HepG2 (cell line): ENCODE measurements around the gene ESR1. TPM values are rescaled to one million over a fixed set of nuclear protein-coding genes. Genes with fewer than 3 reads are reported as not detected.

Source experiments
- DDIT3 ChIP-seq: sonication (generic); formaldehyde crosslinking; IDR thresholded peaks from 2 replicates; pipeline ENCODE4 v1.4.0; 2020; ENCODE audit warnings: mild to moderate bottlenecking, missing genetic modification reagents
- FOXP1 ChIP-seq, 2 experiments: fragments of 450-650 bp in 1 of 2; IDR thresholded peaks; 2 replicates each; pipeline ENCODE4 v1.6.1; 2017 to 2018; ENCODE audit warnings: antibody characterized with exemption in 1 of 2
- MBNL3 ChIP-seq: fragments of 250-450 bp; sonication (Bioruptor Pico); conservative IDR thresholded peaks from 2 replicates; pipeline ENCODE4 v1.8.0; 2022; ENCODE audit warnings: mild to moderate bottlenecking, inconsistent platforms
- POLR2AphosphoS2 ChIP-seq: IDR thresholded peaks from 2 replicates; pipeline ENCODE4 v1.6.1; 2011; ENCODE audit warnings: low read depth, low read length, improper control_type of control experiment
- THAP8 ChIP-seq: sonication (generic); formaldehyde crosslinking; IDR thresholded peaks from 2 replicates; pipeline ENCODE4 v1.5.1; 2020; ENCODE audit warnings: missing genetic modification reagents, mild to moderate bottlenecking, borderline replicate concordance
- ZBTB10 ChIP-seq: sonication (generic); formaldehyde crosslinking; IDR thresholded peaks from 2 replicates; pipeline ENCODE4 v1.4.0; 2020; ENCODE audit warnings: missing genetic modification reagents, borderline replicate concordance
- ZFP90 ChIP-seq: sonication (generic); formaldehyde crosslinking; IDR thresholded peaks from 2 replicates; pipeline ENCODE4 v1.8.0; 2022; ENCODE audit warnings: missing genetic modification reagents, mild to moderate bottlenecking, inconsistent platforms, borderline replicate concordance
- ZNF121 ChIP-seq: sonication (generic); formaldehyde crosslinking; IDR thresholded peaks from 2 replicates; pipeline ENCODE4 v1.5.0; 2020; ENCODE audit warnings: mild to moderate bottlenecking, missing genetic modification reagents
- ZNF484 ChIP-seq: sonication (generic); formaldehyde crosslinking; IDR thresholded peaks from 2 replicates; pipeline ENCODE4 v1.5.1; 2020; ENCODE audit warnings: mild to moderate bottlenecking, low read depth, missing genetic modification reagents, borderline replicate concordance
- ZNF567 ChIP-seq: sonication (generic); formaldehyde crosslinking; IDR thresholded peaks from 2 replicates; pipeline ENCODE4 v1.8.1; 2023; ENCODE audit warnings: mild to moderate bottlenecking, missing genetic modification reagents, borderline replicate concordance
- polyA plus RNA-seq, 8 experiments: library from polyadenylated mRNA; depleted of rRNA in 3 of 8; stranded (reverse) in 7 of 8; unstranded in 1 of 8; fragments of >200 nt; fragmentation: Illumina TruSeq in 4 of 8; extraction: Trizol in 4 of 8; gene quantifications; 2 replicates each; pipeline versions ENCODE4 v1.2.1 to v1.2.3, GENCODE V29; 2011 to 2016; ENCODE audit warnings: low read depth in 4 of 8, missing spikeins in 1 of 8, mixed read lengths in 1 of 8; ENCODE audit not compliant: insufficient read depth in 1 of 8
- total RNA-seq, 5 experiments: library from RNA; depleted of rRNA; stranded (reverse); fragments of >200 nt; fragmentation: Illumina TruSeq; extraction: Trizol; gene quantifications; 2 replicates each; pipeline ENCODE4 v1.2.3, GENCODE V29; 2016; ENCODE audit warnings: low read depth in 1 of 5

Gene ESR1
- total and polyA plus RNA-seq, 2 of the 13 experiments (the other 11 are each of a cell fraction or from before 2014, with no cell fraction given): not detected

DNA sequence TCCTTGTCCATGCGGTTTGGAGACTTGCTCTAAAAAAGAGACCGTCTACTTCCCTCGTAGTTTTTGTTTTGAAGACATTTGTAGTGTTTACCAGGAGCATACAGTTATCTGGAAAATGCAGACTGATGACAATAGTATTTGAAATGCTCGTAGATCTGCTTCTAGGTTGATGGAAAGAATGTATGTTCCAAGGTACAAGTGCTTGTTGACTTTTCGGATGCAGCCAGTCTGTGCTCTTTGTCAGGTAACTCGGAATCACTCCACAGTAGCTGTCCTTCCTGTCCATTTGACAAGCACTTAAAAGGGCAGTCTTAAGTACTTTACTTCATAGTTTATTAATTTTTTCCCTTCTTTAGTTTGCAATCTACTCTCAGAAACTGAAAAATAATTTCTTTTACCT lies 194.8 kb downstream of the ESR1 start (continued):
- TF ChIP-seq ZFP90 (CRISPR knock-in tag) (no peak), DDIT3 (no peak), FOXP1 (IDR thresholded peaks at IDR 0.05) (no peak), FOXP1 (CRISPR knock-in tag; IDR thresholded peaks at IDR 0.05) (0 out of 2 replicates have a peak, but pooled peaks have one; percentile 19), ZNF121 (no peak), POLR2AphosphoS2 (no peak), ZBTB10 (CRISPR knock-in tag) (no peak), ZNF567 (CRISPR knock-in tag) (no peak), ZNF484 (CRISPR knock-in tag) (peak; percentile 100), THAP8 (CRISPR knock-in tag) (no peak), MBNL3 (CRISPR knock-in tag) (no peak)
